ENCODE results near the gene ADAM15. TPM values are rescaled to one million over a fixed set of nuclear protein-coding genes. Genes with fewer than 3 reads are reported as not detected.
A peak's percentile ranks its signal among the peaks of the same experiment; 100 is the strongest.

The ADAM15 gene
- total and polyA plus RNA-seq, 2 donors (not counting 3 experiments of a cell fraction or from before 2014, with no cell fraction given) = 295 to 299 TPM

GRCh38 chr1:155093911-155094621 lies 43.0 kb downstream of the ADAM15 start:
- no peaks in the 10 kb centered on the region for H4K20me1 ChIP-seq (replicated peaks; ENCODE audit: control insufficient read depth, extremely low read depth, insufficient read depth, low read length)
- peaks cover 8 to 19% of the 10 kb centered on the region in 2 experiments for H3K27me3 ChIP-seq (ENCODE audit: control insufficient read depth in 2 of 2, insufficient read depth in 2 of 2, low read length in 2 of 2)
- no TSS peak for BruUV-seq (replicated peaks)
- H3K79me2 ChIP-seq (ENCODE audit: control insufficient read depth, insufficient read depth, low read length) = no peaks in the 10 kb centered on the region
- no peak overlapping the region for H3K4me3 ChIP-seq (replicated peaks in 1 of 3; ENCODE audit: insufficient read depth in 1 of 3, low read depth in 1 of 3, low read length in 3 of 3)
- no peak overlapping the region for H3K4me2 ChIP-seq (ENCODE audit: insufficient read depth, low read length)
- H3K36me3 ChIP-seq (ENCODE audit: control insufficient read depth in 2 of 2, extremely low read depth in 1 of 2, insufficient read depth in 2 of 2, low read length in 2 of 2) = no peaks in the 10 kb centered on the region
- POLR2A ChIA-PET = no interaction called here
- TF ChIP-seq, protein P1, sequence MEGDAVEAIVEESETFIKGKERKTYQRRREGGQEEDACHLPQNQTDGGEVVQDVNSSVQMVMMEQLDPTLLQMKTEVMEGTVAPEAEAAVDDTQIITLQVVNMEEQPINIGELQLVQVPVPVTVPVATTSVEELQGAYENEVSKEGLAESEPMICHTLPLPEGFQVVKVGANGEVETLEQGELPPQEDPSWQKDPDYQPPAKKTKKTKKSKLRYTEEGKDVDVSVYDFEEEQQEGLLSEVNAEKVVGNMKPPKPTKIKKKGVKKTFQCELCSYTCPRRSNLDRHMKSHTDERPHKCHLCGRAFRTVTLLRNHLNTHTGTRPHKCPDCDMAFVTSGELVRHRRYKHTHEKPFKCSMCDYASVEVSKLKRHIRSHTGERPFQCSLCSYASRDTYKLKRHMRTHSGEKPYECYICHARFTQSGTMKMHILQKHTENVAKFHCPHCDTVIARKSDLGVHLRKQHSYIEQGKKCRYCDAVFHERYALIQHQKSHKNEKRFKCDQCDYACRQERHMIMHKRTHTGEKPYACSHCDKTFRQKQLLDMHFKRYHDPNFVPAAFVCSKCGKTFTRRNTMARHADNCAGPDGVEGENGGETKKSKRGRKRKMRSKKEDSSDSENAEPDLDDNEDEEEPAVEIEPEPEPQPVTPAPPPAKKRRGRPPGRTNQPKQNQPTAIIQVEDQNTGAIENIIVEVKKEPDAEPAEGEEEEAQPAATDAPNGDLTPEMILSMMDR (IDR thresholded peaks at IDR 0.05; ENCODE audit: extremely low read depth in 1 of 2, insufficient read depth in 1 of 2, low read depth in 1 of 2, low read length in 2 of 2) = peak; percentile 31 to 46
- TF ChIP-seq EZH2 (IDR thresholded peaks at IDR 0.05; ENCODE audit: borderline replicate concordance, low read depth, low read length, severe bottlenecking) = no peak
- TF ChIP-seq JUN (IDR thresholded peaks at IDR 0.05; ENCODE audit: borderline replicate concordance, insufficient read depth, insufficient read length, low read depth) = no peak
- H3K4me1 ChIP-seq (ENCODE audit: control insufficient read depth, extremely low read depth, insufficient read depth, low read length) = no peaks in the 10 kb centered on the region
- peak; percentile 74 for DNase-seq (ENCODE audit: low read depth, low spot score)
- no peaks in the 10 kb centered on the region for H3K9me3 ChIP-seq (replicated peaks; ENCODE audit: control insufficient read depth, insufficient read depth, low read length)
- no peak overlapping the region for H3K27ac ChIP-seq (ENCODE audit: insufficient read depth, low read depth, low read length)
- no peak overlapping the region for H3K9ac ChIP-seq (replicated peaks; ENCODE audit: extremely low read depth, insufficient read depth, low read length)
- peak; percentile 55 for FAIRE-seq
- CTCF ChIA-PET = interaction anchor here (1.7 to 13.7 kb wide), 2 partner anchors 30 to 75 kb away, joined by 4 to 673 read pairs; partner anchors contain the start of gene KRTCAP2
- dilution Hi-C loops (cut with MboI; ENCODE audit: extremely low pct_ligation_motif_present, low sequenced_read_pairs) (no loop called here), intact Hi-C loops (cut with micrococcal nuclease) (loop anchor here (1.0 kb wide), 2 partner anchors 30 to 41 kb away; partner anchors contain the start of gene SLC50A1)
- no peak overlapping the region for H2AFZ ChIP-seq (ENCODE audit: low read depth, low read length)
- H3K9me1 ChIP-seq (replicated peaks; ENCODE audit: control insufficient read depth, extremely low read depth, insufficient read depth, low read length) = no peaks in the 10 kb centered on the region

DNA sequence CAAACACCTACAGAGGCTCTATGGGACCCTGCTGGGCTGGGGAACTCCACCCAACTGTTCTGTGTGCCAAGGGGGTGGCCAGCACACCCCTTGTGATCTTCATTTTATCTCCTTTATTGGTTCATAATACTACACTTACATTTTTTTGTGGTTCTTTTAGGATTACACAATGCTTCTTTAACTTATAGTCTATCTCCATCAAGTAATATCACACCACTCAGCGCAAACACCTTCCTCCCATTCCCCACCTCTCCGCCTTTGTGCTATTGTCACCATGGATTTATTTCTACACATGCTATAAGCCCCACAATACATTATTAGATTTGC lies 43.5 kb downstream of the ADAM15 start:
- H3K36me3 ChIP-seq (ENCODE audit: control insufficient read depth in 2 of 2, extremely low read depth in 1 of 2, insufficient read depth in 2 of 2, low read length in 2 of 2) = no peaks in the 10 kb centered on the region
- FAIRE-seq (no peak), DNase-seq (ENCODE audit: low read depth, low spot score) (no peak)
- TF ChIP-seq, protein P1 (IDR thresholded peaks at IDR 0.05; ENCODE audit: extremely low read depth in 1 of 2, insufficient read depth in 1 of 2, low read depth in 1 of 2, low read length in 2 of 2) = no peak
- TF ChIP-seq EZH2 (IDR thresholded peaks at IDR 0.05; ENCODE audit: borderline replicate concordance, low read depth, low read length, severe bottlenecking) = peak; percentile 23
- no TSS peak for BruUV-seq (replicated peaks)
- no peaks in the 10 kb centered on the region for H3K9me3 ChIP-seq (replicated peaks; ENCODE audit: control insufficient read depth, insufficient read depth, low read length)
- intact Hi-C loops (cut with micrococcal nuclease) (loop anchor here (1.0 kb wide), 2 partner anchors 30 to 41 kb away; partner anchors contain the start of gene SLC50A1), dilution Hi-C loops (cut with MboI; ENCODE audit: extremely low pct_ligation_motif_present, low sequenced_read_pairs) (no loop called here)
- no peak overlapping the region for H3K27ac ChIP-seq (ENCODE audit: insufficient read depth, low read depth, low read length)
- no peak overlapping the region for H3K4me3 ChIP-seq (replicated peaks in 1 of 3; ENCODE audit: insufficient read depth in 1 of 3, low read depth in 1 of 3, low read length in 3 of 3)
- CTCF ChIA-PET = interaction anchor here (0.9 to 13.7 kb wide), 4 partner anchors 12 to 75 kb away, joined by 3 to 673 read pairs (median 4); partner anchors contain the start of gene KRTCAP2
- no peaks in the 10 kb centered on the region for H3K4me1 ChIP-seq (ENCODE audit: control insufficient read depth, extremely low read depth, insufficient read depth, low read length)
- H4K20me1 ChIP-seq (replicated peaks; ENCODE audit: control insufficient read depth, extremely low read depth, insufficient read depth, low read length) = no peaks in the 10 kb centered on the region
- H3K4me2 ChIP-seq (ENCODE audit: insufficient read depth, low read length) = no peak overlapping the region
- no peak overlapping the region for H3K9ac ChIP-seq (replicated peaks; ENCODE audit: extremely low read depth, insufficient read depth, low read length)
- peaks cover 8 to 19% of the 10 kb centered on the region in 2 experiments for H3K27me3 ChIP-seq (ENCODE audit: control insufficient read depth in 2 of 2, insufficient read depth in 2 of 2, low read length in 2 of 2)
- H3K9me1 ChIP-seq (replicated peaks; ENCODE audit: control insufficient read depth, extremely low read depth, insufficient read depth, low read length) = no peaks in the 10 kb centered on the region
- H3K79me2 ChIP-seq (ENCODE audit: control insufficient read depth, insufficient read depth, low read length) = no peaks in the 10 kb centered on the region
- H2AFZ ChIP-seq (ENCODE audit: low read depth, low read length) = no peak overlapping the region
- POLR2A ChIA-PET = no interaction called here

All from endothelial cell of umbilical vein (primary cell).